Activated naive CD4-positive, alpha-beta T cell treated with anti-CD3 and anti-CD28 coated beads, Interleukin-2, amount 50 U/mL, for 16 hours (primary cell): Measurements from ENCODE around the gene SPP2.

Experiments used
- DNase-seq: peaks from one replicate; pipeline ENCODE4 v3.0.0-alpha.2; 2020

The SPP2 gene

DNA sequence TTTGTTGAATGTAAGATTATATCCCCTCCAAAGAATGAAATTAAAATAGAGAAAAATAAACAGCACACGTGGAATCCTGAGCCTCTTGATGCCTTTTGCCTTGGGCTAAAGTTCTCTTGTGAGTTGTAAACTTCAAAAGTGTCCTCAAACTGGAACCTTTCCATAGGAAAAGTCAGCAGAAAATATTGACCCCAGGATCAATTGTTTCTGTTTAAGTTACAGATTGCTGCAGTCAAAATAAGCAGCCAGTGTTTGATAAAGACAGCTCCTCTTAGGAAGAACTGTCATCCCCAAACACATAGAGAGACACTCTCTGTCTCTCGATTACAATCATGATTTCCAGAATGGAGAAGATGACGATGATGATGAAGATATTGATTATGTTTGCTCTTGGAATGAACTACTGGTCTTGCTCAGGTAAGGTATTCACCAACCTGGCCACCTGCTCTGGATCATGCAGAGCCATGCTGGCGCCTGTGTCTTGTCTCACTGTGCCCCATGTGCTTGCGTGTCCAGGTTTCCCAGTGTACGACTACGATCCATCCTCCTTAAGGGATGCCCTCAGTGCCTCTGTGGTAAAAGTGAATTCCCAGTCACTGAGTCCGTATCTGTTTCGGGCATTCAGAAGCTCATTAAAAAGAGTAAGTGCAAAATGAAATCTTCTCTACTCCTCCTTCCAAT is at the start of gene SPP2:
Gene SPP2, plus strand, starts transcription at position 248 of the 681 bp plus-strand sequence. Its CDS starts 85 bp downstream, at position 333.
- DNase-seq = no peak

DNA sequence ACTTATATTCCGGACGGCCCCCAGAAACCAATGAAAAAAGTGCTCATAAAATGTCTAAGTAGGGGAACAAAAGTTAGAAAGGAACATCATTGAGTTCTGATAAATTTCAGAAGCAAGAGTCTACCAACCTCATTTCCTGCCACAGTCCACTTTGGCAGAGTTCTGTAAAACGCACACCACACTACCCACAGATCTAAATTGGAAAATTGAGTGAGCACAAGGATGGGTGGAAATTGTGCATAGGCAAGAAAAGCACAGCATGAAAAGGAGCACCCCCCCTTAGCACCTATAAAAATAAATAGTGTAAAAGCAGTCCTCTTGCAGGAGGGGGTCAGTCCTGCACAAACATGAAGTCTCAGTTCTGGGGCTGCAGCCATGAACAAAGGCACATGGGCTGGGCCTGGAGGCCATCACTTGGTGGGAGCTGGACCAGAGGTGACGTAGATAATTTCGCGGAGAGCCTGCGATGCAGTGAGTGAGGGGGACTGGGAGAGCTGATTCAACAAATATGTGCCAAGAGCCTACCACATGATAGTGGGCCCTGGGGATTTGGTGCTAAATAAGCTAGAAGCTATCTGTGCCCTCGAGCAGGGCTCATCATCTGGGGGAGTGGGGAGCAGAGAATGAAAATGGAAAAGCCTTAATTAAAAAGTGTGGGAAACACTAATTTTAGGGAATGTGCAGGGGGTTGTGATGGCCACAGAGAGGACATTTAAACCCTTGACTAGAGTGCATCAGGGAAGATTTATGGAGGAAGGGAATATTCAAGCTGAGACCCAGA is 48.9 kb upstream of the SPP2 start:
- no peak for DNase-seq

DNA sequence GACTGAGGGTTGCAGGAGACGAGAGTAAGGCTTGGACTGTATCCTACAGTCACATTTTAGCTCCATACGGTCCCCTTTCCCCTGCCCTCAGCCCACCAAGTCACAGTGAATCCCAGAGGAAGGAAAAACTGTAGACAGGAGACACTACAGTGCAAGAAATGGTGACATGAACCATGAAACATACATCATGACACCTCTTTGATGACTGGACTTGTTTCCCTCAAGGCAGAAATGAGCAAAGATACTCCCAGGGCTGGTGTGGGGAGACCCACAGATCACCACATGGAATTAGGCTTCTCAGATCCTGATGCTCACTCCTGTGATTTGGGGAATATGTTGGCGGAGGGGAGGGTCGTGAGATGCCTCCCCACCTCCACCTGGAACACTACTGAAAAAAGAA is 48.2 kb upstream of the SPP2 start:
- no peak for DNase-seq

- no peak for DNase-seq
Measured at GRCh38 chr2:234003972-234004617, 46.4 kb upstream of the SPP2 start.

DNA sequence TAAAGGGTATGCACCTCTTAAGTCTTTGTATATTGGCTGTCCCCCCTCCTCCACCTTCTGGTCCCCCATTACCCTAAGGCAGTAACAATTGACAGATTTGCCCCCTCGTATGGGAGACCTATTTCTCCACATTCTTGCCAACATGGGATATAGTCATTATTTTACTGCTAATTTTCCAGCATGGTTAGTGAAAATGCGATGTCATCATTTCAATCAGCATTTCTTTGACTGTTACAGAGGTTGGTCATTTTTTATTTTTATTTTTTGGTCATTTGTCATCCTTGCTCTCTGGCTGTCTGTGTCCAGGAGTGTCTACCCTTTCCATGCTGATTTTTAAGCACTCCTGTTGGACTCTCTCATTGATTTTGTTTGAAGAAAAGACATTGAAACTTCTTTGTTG is 45.4 kb upstream of the SPP2 start:
- DNase-seq = no peak

DNA sequence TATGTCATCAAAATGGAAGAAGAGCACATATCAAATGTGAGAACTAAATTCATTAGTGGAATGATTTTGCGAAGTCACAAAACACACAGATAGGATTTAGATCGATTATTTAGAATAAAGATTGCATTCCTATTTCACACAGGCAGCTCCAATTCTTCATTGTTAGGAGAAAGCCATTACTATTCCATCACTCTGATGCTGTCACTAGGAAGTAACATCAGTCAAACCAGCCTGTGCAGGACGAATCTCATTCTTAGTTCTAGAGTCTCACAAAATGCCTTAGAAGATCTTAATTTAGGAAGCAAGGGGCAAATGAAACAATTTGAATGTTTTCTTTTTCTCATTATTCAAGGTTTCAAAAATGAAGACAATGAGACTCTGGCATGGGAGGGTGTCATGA is 44.0 kb upstream of the SPP2 start:
- DNase-seq = no peak

DNA sequence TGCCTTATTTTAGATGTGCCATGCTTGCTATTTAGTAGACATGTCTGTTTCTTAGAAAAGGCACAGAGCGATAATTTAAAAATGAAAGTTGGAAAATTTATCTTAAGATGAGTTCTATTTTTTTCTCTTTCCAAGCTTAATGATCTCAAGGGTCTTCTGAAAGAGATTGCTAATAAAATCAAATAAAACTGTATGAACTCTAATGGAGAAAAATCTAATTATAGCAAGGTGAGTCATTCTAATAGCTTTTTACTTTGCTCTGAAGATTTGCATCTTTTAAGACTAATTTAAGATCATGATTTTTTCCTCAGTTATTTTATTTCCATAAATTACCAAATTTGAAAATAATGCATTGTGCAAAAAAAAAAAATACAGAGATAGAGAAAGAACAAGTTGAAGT is 36.1 kb upstream of the SPP2 start:
- DNase-seq = no peak

DNA sequence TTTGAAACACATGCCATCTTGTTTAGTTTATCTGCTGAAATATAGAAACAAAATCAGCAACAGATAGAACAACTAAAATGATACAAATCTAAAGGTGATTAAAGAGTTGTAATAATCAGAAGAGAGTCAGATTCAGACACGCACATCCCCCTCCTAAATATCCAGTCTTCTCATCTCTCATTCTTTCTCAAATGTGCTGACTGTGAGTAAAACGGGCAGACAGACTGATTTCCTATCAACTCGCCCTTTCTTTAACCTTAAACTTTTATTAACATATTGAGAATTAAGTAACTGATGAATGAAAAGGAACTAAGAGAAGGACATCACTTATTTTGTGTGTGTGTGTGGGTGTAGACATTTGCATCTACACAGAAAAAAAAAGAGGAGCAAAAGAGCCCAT is 34.6 kb upstream of the SPP2 start:
- no peak for DNase-seq

DNA sequence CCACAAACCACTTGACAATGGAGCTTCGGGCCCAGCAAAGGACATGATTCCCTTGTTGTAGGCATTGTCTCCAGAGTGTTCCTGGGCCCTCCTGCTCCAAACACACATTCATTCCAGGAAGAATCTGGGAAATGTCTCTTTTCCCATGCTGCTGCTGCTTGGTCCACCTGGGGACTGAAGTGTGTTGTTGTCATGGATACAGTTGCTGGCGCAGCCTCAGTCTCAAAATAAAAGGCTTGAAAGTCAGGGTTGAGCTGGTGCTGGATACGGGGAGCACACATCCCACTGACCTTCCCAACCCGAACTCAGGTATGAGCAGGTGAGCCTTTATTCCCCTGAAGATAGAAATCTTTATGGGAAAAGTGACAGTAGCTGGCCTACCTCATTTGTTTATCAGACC is 30.6 kb upstream of the SPP2 start:
- no peak for DNase-seq

- DNase-seq = no peak
Measured at GRCh38 chr2:234020332-234020731, 30.2 kb upstream of the SPP2 start.

- no peak for DNase-seq
Measured at GRCh38 chr2:234022424-234022823, 28.1 kb upstream of the SPP2 start.

DNA sequence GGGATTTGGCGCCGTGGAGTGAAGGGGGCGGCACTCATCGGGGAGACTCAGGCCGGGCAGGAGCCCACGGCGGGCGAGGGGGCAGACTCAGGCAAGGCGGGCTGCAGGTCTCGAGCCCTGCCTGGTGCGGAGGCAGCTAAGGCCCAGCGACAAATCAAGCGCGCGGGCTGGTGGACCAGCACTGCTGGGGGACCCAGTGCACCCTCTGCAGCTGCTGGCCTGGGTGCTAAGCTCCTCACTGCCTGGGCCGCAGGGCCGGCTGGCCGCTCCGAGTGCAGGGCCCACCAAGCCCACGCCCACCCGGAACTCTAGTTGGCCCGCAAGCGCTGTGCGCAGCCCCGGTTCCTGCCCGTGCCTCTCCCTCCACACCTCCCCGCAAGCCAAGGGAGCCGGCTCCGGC is 26.2 kb upstream of the SPP2 start:
- DNase-seq = no peak

DNA sequence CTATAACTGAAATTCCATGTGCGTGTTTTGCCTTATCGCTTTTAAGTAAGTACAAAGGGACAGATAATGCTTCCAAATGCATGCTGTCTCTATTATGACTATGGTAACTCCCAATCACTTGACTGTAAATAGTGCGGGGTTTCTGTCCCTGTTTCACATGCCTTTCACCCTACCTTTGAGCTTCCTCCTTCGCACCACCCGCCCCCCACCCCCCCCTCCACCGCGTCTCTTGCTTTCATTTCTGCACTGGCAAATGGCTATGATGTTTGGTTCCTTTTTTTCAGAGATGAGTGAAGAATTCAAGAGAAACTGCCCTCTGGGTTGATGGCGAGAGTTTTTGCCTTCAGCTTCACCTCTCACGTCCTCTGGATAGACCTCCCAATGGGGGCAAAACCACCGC is 25.0 kb upstream of the SPP2 start:
- no peak for DNase-seq

DNA sequence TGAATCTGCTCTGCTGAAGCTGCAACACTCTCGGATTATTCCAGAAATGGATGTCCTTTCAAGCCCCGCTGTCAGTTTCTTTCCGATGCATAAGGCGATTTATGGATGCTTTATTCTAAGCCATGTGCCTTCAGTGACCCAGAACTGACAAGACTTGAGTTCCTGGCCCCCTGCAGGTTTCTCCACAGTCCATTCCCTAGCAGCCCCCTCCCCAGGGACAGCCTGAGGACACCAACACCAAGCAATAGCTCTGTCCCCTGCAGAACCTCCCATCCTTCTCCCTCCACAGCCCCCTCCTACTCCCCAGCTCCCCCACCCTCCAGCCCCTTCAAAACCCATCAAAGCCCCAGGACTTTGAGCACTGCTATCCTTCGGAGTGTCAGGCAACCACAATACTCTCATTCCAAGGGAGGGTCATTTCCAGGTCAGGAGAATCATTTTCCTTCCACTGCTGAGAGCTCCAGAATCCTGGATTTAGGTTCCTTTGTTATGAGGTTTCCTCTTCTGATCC is 24.6 kb upstream of the SPP2 start:
- no peak for DNase-seq

- no peak for DNase-seq
Measured at GRCh38 chr2:234026693-234027254, 23.7 kb upstream of the SPP2 start.

DNA sequence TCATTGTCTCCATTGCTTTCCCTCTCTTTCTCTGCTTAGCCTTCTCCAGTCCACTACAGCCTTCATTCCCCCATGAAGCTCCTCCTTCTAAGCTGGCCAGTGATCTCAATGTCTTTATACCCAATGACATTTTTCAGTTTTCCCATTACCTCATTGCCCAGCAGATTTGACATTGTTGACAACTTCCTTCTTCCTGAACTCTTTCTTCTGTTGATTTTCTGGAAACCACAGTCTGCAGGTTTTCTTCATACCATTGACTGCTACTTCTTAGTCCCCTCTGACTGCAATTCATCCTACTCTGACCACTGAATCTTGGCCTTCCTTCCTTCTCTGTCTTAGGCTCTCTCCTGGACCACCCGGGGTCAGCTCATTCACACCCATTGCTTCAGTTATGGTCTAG is 22.9 kb upstream of the SPP2 start:
- DNase-seq = no peak

DNA sequence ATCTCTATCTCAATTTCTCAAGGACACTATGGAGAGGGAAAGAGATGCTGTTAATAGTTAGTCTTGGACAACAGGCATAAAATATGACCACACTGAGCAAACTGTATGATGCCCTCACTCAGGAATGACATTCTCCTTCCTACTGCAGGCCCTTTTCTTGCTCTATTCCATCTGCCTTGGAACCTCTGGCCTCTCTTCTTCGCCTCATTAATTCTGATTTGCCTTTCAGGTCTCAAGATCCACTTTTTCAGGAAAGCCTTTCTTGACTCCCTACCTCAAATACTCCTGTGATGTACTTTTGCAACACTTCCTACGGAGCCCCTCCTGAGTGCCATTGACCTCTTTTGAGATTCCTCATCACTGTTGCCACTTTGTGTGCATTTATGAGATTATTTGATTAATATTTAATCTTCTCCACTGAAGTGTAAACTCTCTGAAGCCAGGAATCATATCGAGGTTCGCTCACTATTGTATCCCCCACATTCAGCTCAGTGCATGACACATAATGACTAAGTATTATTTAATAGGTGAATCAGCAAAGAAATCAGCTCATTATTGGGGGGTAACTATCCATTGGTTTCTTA is 21.3 kb upstream of the SPP2 start:
- no peak for DNase-seq

DNA sequence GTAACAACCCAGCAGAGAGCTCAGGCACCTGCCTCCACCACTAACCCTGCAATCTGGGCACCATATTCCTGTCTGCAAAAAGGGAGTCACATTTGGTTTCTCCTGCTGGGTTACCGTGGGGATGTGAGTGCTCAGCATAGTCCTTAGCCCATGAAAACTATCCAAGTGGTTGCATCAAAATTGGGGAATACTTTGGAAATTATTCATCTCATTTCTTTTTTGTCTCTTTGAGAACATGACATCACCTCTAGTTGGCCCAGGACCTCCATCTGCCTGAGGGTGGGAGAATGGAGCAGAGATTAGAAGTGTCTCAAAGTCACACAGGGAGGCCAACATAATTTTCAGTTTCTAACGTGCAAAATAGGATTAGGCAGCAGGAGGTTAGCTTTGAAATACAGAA is 19.3 kb upstream of the SPP2 start:
- no peak for DNase-seq

GRCh38 chr2:234032279-234032856 is 18.1 kb upstream of the SPP2 start:
- DNase-seq = no peak

- no peak for DNase-seq
Measured at GRCh38 chr2:234033174-234033573, 17.3 kb upstream of the SPP2 start.

DNA sequence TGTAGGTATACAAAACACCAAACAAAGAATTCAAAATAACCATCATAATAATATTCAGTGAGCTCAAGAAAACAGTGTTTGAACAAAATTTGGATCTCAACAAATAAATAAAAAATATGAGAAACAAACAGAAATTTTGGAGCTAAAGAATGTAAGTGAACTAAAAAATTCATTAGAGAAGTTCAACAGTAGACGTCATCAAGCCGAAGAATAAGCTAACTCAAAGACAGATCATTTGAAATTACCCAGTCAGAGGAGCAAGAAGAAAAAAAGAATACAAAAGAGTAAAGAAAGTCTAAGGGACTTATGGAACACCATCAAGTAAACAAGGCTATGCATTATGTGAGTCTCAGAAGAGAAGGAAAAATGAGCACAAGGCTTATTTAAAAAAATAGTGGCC is 16.6 kb upstream of the SPP2 start:
- DNase-seq = no peak

DNA sequence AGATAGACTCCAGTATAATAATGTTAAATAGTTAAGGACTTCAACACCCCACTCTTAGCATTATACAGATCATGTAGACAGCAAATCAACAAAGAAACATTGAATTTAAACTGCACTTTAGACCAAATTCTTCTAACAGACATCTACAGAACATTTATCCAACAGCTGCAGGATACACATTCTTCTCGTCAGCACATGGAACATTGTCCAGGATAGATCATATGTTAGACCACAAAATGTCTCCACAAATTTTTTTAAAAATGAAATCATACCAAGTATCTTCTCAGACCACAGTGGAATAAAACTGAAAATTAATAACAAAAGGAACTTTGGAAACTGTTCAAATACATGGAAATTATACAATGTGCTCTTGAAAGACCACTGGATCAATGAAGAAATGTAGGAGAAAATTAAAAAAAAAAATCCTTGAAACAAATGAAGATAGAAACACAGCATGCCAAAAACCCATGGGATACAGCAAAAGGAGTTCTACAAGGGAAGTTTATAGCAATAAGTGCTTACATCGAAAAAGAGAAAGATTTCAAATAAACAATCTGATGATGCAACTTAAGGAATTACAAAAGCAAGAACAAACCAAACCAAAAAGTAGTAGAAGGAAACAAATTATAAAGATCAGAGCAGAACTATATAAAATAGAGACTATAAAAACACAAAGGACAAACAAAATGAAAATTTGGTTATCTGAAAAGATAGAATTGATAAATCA is 12.3 kb upstream of the SPP2 start:
- DNase-seq = no peak
